ENCODE measurements around the gene PHLDB3. TPM values are rescaled to one million over a fixed set of nuclear protein-coding genes. Genes with fewer than 3 reads are reported as not detected.
"Not testable (repeated sequence)": the region's sequence is repeated elsewhere in the genome, so short reads cannot be mapped to it uniquely, and the experiment has no call there.

Gene PHLDB3
- total RNA-seq, 1 experiment from 2014 or later: 9.0 TPM

DNA sequence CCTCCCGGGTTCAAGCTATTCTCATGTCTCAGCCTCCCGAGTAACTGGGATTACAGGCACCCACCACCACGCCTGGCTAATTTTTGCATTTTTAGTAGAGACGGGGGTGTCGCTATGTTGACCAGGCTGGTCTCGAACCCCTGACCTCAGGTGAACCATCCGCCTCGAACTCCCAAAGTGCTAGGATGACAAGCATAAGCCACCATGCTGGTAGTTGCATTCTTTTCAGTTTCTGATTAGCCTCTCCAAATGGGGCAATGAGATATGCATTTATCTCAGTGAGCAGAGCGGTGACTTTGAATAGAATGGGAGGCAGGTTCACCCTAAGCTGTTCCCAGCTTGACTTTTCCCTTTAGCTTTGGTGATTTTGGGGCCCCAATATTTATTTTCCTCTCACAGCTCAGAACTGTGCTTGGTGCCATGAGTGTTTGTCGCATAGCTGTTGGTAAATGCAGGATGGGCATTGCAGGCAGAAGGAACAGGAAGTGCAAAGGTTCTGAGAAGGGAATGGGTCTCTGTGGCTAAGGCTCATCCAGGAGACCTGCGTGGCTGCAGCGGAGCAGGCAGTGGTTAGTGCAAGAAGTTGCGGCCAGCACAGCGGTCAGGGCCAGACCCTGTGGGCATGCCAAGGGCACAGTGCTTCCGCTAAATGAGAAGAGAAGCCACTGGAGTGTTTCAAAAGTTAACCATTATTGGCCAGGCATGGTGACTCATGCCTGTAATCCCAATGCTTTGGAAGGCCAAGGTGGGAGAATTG, 59.8 kb downstream of the PHLDB3 start:
- no peak overlapping the region for H3K27ac ChIP-seq (ENCODE audit: low read depth, low read length, poor library complexity, severe bottlenecking)
- DNase-seq (ENCODE audit: low spot score): no peak
- intact Hi-C loops (cut with micrococcal nuclease; ENCODE audit: unreplicated experiment): loop anchor here (5.0 to 10.0 kb wide), 3 partner anchors 58 to 360 kb away; partner anchors contain the start of genes IRGQ, LYPD5, PHLDB3 and ZNF576
- no TSS peak for BruUV-seq (replicated peaks)
- ChIA-PET CTCF (interaction anchor here (1.0 kb wide), 1 partner anchor 75 kb away, joined by 3 read pairs; no protein-coding TSS in a partner anchor), POLR2A (ENCODE audit: low non-redundant PET) (no interaction called here)
- no peaks in the 10 kb centered on the region for H3K4me1 ChIP-seq (ENCODE audit: insufficient read depth, low read length, poor library complexity, severe bottlenecking)
- no peaks in the 10 kb centered on the region for H3K36me3 ChIP-seq (ENCODE audit: insufficient read depth, low read length, poor library complexity, severe bottlenecking)
- no peak for TF ChIP-seq EZH2 (IDR thresholded peaks at IDR 0.05; ENCODE audit: borderline replicate concordance, low read depth, low read length, poor library complexity, severe bottlenecking)
- TF ChIP-seq, protein P1, sequence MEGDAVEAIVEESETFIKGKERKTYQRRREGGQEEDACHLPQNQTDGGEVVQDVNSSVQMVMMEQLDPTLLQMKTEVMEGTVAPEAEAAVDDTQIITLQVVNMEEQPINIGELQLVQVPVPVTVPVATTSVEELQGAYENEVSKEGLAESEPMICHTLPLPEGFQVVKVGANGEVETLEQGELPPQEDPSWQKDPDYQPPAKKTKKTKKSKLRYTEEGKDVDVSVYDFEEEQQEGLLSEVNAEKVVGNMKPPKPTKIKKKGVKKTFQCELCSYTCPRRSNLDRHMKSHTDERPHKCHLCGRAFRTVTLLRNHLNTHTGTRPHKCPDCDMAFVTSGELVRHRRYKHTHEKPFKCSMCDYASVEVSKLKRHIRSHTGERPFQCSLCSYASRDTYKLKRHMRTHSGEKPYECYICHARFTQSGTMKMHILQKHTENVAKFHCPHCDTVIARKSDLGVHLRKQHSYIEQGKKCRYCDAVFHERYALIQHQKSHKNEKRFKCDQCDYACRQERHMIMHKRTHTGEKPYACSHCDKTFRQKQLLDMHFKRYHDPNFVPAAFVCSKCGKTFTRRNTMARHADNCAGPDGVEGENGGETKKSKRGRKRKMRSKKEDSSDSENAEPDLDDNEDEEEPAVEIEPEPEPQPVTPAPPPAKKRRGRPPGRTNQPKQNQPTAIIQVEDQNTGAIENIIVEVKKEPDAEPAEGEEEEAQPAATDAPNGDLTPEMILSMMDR (conservative IDR thresholded peaks at IDR 0.05; ENCODE audit: low read depth, low read length): no peak
- H3K9me3 ChIP-seq (ENCODE audit: low read depth, low read length, poor library complexity, severe bottlenecking): no peaks in the 10 kb centered on the region
- H3K27me3 ChIP-seq (replicated peaks; ENCODE audit: insufficient read depth, low read depth, low read length, poor library complexity): no peaks in the 10 kb centered on the region
- no peak overlapping the region for H3K4me3 ChIP-seq (ENCODE audit: low read depth, low read length, poor library complexity, severe bottlenecking)

DNA sequence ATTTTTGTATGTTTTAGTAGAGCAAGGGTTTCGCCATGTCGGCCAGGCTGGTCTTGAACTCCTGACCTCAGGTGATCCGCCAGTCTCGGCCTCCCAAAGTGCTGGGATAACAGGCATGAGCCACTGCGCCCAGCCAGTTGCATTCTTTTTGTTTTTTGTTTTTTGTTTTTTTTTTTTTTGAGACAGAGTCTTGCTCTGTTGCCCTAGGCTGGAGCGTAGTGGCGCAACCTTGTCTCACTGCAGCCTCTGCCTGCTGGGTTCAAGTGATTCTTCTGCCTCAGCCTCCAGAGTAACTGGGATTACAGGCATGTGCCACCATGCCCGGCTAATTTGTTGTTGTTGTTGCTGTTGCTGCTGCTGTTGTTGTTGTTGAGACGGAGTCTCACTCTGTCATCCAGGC, 60.5 kb downstream of the PHLDB3 start:
- H3K36me3 ChIP-seq (ENCODE audit: insufficient read depth, low read length, poor library complexity, severe bottlenecking); H3K27me3 ChIP-seq (replicated peaks; ENCODE audit: insufficient read depth, low read depth, low read length, poor library complexity); H3K4me1 ChIP-seq (ENCODE audit: insufficient read depth, low read length, poor library complexity, severe bottlenecking); CTCF ChIA-PET; H3K27ac ChIP-seq (ENCODE audit: low read depth, low read length, poor library complexity, severe bottlenecking); BruUV-seq (replicated peaks); H3K9me3 ChIP-seq (ENCODE audit: low read depth, low read length, poor library complexity, severe bottlenecking); POLR2A ChIA-PET (ENCODE audit: low non-redundant PET); DNase-seq (ENCODE audit: low spot score); H3K4me3 ChIP-seq (ENCODE audit: low read depth, low read length, poor library complexity, severe bottlenecking): not testable (repeated sequence)
- intact Hi-C loops (cut with micrococcal nuclease; ENCODE audit: unreplicated experiment): loop anchor here (10.0 kb wide), 1 partner anchor 361 kb away; the partner anchor contains the start of gene LYPD5

DNA sequence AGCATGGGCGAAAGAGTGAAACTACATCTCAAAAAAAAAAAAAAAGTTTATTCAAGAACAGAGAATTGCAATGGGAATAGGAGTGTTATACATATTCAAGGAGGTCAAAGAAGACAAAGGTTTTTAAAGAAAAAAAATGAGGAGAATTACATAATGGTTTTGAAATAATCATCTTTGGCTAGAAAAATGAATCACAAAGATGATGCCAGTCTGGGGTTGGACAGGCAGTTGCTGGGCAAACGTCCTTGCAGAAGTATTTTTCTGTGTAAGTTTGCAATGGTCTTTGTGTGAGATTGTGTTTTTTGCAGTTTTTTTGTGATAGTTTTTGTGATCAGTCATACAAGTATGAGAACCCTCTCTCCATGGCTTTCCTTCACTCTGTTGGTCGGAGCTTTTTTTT, 62.8 kb downstream of the PHLDB3 start:
- Histone ChIP-seq H3K27me3 (replicated peaks; ENCODE audit: insufficient read depth, low read depth, low read length, poor library complexity) (no peaks in the 10 kb centered on the region), H3K27ac (ENCODE audit: low read depth, low read length, poor library complexity, severe bottlenecking) (no peak overlapping the region), H3K4me3 (ENCODE audit: low read depth, low read length, poor library complexity, severe bottlenecking) (no peak overlapping the region), H3K9me3 (ENCODE audit: low read depth, low read length, poor library complexity, severe bottlenecking) (no peaks in the 10 kb centered on the region), H3K36me3 (ENCODE audit: insufficient read depth, low read length, poor library complexity, severe bottlenecking) (no peaks in the 10 kb centered on the region), H3K4me1 (ENCODE audit: insufficient read depth, low read length, poor library complexity, severe bottlenecking) (no peaks in the 10 kb centered on the region)
- intact Hi-C loops (cut with micrococcal nuclease; ENCODE audit: unreplicated experiment): loop anchor here (10.0 kb wide), 1 partner anchor 363 kb away; the partner anchor contains the start of gene LYPD5
- DNase-seq (ENCODE audit: low spot score): no peak
- POLR2A ChIA-PET (ENCODE audit: low non-redundant PET): no interaction called here
- no TSS peak for BruUV-seq (replicated peaks)
- CTCF ChIA-PET: no interaction called here
- no peak for TF ChIP-seq EZH2 (IDR thresholded peaks at IDR 0.05; ENCODE audit: borderline replicate concordance, low read depth, low read length, poor library complexity, severe bottlenecking)
- TF ChIP-seq, protein P1 (conservative IDR thresholded peaks at IDR 0.05; ENCODE audit: low read depth, low read length): no peak

Data from A673 (cell line).